Measurements from ENCODE around the gene KLHDC4.

KLHDC4 gene

GRCh38 chr16:87690911-87691685 is 74.7 kb downstream of the KLHDC4 start:
- no peak for DNase-seq (ENCODE audit: low read depth)
- no peak for TF ChIP-seq CTCF (conservative IDR thresholded peaks at IDR 0.05; ENCODE audit: low read depth, low read length)
- no peak overlapping the region for H3K4me3 ChIP-seq (ENCODE audit: low read length)

- TF ChIP-seq CTCF (conservative IDR thresholded peaks at IDR 0.05; ENCODE audit: low read depth, low read length) = no peak
- no peak for DNase-seq (ENCODE audit: low read depth)
Measured at GRCh38 chr16:87689956-87690465, 75.8 kb downstream of the KLHDC4 start.

GRCh38 chr16:87688876-87689815 is 76.6 kb downstream of the KLHDC4 start:
- no peak for TF ChIP-seq CTCF (conservative IDR thresholded peaks at IDR 0.05; ENCODE audit: low read depth, low read length)
- no peak overlapping the region for H3K4me3 ChIP-seq (ENCODE audit: low read length)
- DNase-seq (ENCODE audit: low read depth) = no peak

More at GRCh38 chr16:87689956-87690465, 75.8 kb downstream of the KLHDC4 start:
- no peak overlapping the region for H3K4me3 ChIP-seq (ENCODE audit: low read length)

GRCh38 chr16:87687998-87688529 is 77.7 kb downstream of the KLHDC4 start:
- no peak for DNase-seq (ENCODE audit: low read depth)
- no peak overlapping the region for H3K4me3 ChIP-seq (ENCODE audit: low read length)
- TF ChIP-seq CTCF (conservative IDR thresholded peaks at IDR 0.05; ENCODE audit: low read depth, low read length) = no peak

GRCh38 chr16:87687126-87687910 is 78.5 kb downstream of the KLHDC4 start:
- no peak overlapping the region for H3K4me3 ChIP-seq (ENCODE audit: low read length)
- no peak for DNase-seq (ENCODE audit: low read depth)
- no peak for TF ChIP-seq CTCF (conservative IDR thresholded peaks at IDR 0.05; ENCODE audit: low read depth, low read length)

- TF ChIP-seq CTCF (conservative IDR thresholded peaks at IDR 0.05; ENCODE audit: low read depth, low read length) = no peak
- no peak overlapping the region for H3K4me3 ChIP-seq (ENCODE audit: low read length)
Measured at GRCh38 chr16:87686697-87687096, 79.1 kb downstream of the KLHDC4 start.

More at GRCh38 chr16:87686697-87687096, 79.1 kb downstream of the KLHDC4 start:
- no peak for DNase-seq (ENCODE audit: low read depth)

Measured in retinal pigment epithelial cell (primary cell).